ENCODE measurements around the gene PRDX1.
"Not testable (repeated sequence)": the region's sequence is repeated elsewhere in the genome, so short reads cannot be mapped to it uniquely, and the experiment has no call there.

The PRDX1 gene

GRCh38 chr1:45503462-45504360 lies 18.0 kb downstream of the PRDX1 start:
- no peak for DNase-seq

GRCh38 chr1:45501505-45501859 lies 20.2 kb downstream of the PRDX1 start:
- DNase-seq = no peak

GRCh38 chr1:45499415-45499769 lies 22.3 kb downstream of the PRDX1 start:
- no peak for DNase-seq

GRCh38 chr1:45498279-45498678 lies 23.4 kb downstream of the PRDX1 start:
- DNase-seq = no peak

- peak; percentile 68 for DNase-seq
These were observed 28.5 kb downstream of the PRDX1 start for GRCh38 chr1:45493116-45493697.

- no peak for DNase-seq
These were observed 29.0 kb downstream of the PRDX1 start for GRCh38 chr1:45492691-45493090.

- no peak for DNase-seq
These were observed 30.0 kb downstream of the PRDX1 start for GRCh38 chr1:45491487-45492260.

GRCh38 chr1:45490626-45491486 lies 30.8 kb downstream of the PRDX1 start, which contains the start of gene TESK2:
TSS of gene TESK2 (minus strand) at chr1:45491163. CDS start at chr1:45457785, 33,378 bp downstream.
- peak; percentile 100 for DNase-seq

GRCh38 chr1:45490121-45490625 lies 31.5 kb downstream of the PRDX1 start:
- no peak for DNase-seq

GRCh38 chr1:45489379-45489778 lies 32.3 kb downstream of the PRDX1 start:
- not testable (repeated sequence) for DNase-seq

GRCh38 chr1:45488666-45489377 lies 32.9 kb downstream of the PRDX1 start:
- no peak for DNase-seq

GRCh38 chr1:45485949-45486348 lies 35.7 kb downstream of the PRDX1 start:
- no peak for DNase-seq

GRCh38 chr1:45479039-45479748 lies 42.5 kb downstream of the PRDX1 start:
- no peak for DNase-seq

- DNase-seq = no peak
These were observed 43.4 kb downstream of the PRDX1 start for GRCh38 chr1:45478121-45478814.

- DNase-seq = no peak
These were observed 44.0 kb downstream of the PRDX1 start for GRCh38 chr1:45477646-45478045.

- DNase-seq = not testable (repeated sequence)
These were observed 47.5 kb downstream of the PRDX1 start for GRCh38 chr1:45474194-45474593.

- no peak for DNase-seq
These were observed 48.4 kb downstream of the PRDX1 start for GRCh38 chr1:45473302-45473701.

- DNase-seq = no peak
These were observed 51.3 kb downstream of the PRDX1 start for GRCh38 chr1:45470306-45470798.

- not testable (repeated sequence) for DNase-seq
These were observed 54.3 kb downstream of the PRDX1 start for GRCh38 chr1:45467353-45467752.

GRCh38 chr1:45465277-45465676 lies 56.4 kb downstream of the PRDX1 start:
- DNase-seq = no peak
